Neural crest cell (in vitro differentiated cells): ENCODE measurements around the gene DTYMK. TPM values are rescaled to one million over a fixed set of nuclear protein-coding genes. Genes with fewer than 3 reads are reported as not detected.

Experiments used
- DNase-seq: peaks from one replicate; pipeline ENCODE4 v3.0.0; 2021; ENCODE audit warnings: low read depth, mixed read lengths, low spot score
- H3K27ac Mint-ChIP-seq: one replicate; pipeline ENCODE4 v1.8.0; 2021; ENCODE audit warnings: mild to moderate bottlenecking, mixed read lengths; ENCODE audit not compliant: unreplicated experiment
- H3K27me3 Mint-ChIP-seq: 2 replicates; pipeline ENCODE4 v1.8.0; 2021; ENCODE audit warnings: low read depth, mild to moderate bottlenecking, mixed read lengths
- H3K36me3 Mint-ChIP-seq: 2 replicates; pipeline ENCODE4 v1.8.0; 2021; ENCODE audit warnings: low read depth, mild to moderate bottlenecking, mixed read lengths
- H3K4me1 Mint-ChIP-seq: 2 replicates; pipeline ENCODE4 v1.8.0; 2021; ENCODE audit warnings: mixed read lengths
- H3K4me3 Mint-ChIP-seq: one replicate; pipeline ENCODE4 v1.8.0; 2021; ENCODE audit warnings: mild to moderate bottlenecking, mixed read lengths
- H3K9me3 Mint-ChIP-seq: 2 replicates; pipeline ENCODE4 v1.8.0; 2021; ENCODE audit warnings: mixed read lengths
- CTCF ChIP-seq: fragments of 200-600 bp; sonication (generic); conservative IDR thresholded peaks from 2 replicates; pipeline ENCODE4 v1.5.0; 2021; ENCODE audit warnings: antibody characterized with exemption, mild to moderate bottlenecking
- total RNA-seq: library from RNA; stranded (reverse); gene quantifications from 2 replicates; pipeline ENCODE4 v1.2.1, GENCODE V29; 2021

Gene DTYMK
- total RNA-seq, 1 donor from 2014 or later: 108 TPM

GRCh38 chr2:241655516-241656189 is 31.0 kb downstream of the DTYMK start:
- no peaks in the 10 kb centered on the region for H3K9me3 Mint-ChIP-seq
- no peak for DNase-seq
- H3K4me1 Mint-ChIP-seq: no peaks in the 10 kb centered on the region
- H3K27me3 Mint-ChIP-seq: no peaks in the 10 kb centered on the region
- no peak overlapping the region for H3K4me3 Mint-ChIP-seq
- H3K27ac Mint-ChIP-seq: no peak overlapping the region
- peaks cover 6% of the 10 kb centered on the region for H3K36me3 Mint-ChIP-seq
- no peak for TF ChIP-seq CTCF

DNA sequence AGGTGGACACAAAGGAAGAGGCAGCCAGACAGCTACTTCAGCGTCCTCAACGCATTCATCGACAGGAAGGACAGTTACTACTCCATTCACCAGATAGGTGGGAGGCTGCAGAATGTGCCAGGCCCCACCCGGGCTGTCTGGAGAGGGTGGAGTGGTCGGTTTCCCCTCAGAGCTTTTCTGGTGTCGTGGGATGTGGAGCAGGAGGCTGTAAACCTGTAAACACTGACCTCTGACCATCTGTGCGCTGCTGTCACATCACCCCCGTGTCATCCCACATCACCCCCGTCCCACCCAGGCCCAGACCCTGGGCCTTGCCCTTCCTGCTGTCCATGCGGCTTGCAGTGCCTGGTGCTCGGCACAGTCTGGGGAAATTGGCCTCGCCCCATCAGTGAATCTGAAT is 32.1 kb downstream of the DTYMK start:
- Mint-ChIP-seq H3K36me3 (peaks cover 6% of the 10 kb centered on the region), H3K27ac (peak overlapping the region; percentile 43), H3K27me3 (no peaks in the 10 kb centered on the region), H3K4me3 (no peak overlapping the region), H3K9me3 (no peaks in the 10 kb centered on the region), H3K4me1 (no peaks in the 10 kb centered on the region)
- no peak for TF ChIP-seq CTCF
- no peak for DNase-seq

DNA sequence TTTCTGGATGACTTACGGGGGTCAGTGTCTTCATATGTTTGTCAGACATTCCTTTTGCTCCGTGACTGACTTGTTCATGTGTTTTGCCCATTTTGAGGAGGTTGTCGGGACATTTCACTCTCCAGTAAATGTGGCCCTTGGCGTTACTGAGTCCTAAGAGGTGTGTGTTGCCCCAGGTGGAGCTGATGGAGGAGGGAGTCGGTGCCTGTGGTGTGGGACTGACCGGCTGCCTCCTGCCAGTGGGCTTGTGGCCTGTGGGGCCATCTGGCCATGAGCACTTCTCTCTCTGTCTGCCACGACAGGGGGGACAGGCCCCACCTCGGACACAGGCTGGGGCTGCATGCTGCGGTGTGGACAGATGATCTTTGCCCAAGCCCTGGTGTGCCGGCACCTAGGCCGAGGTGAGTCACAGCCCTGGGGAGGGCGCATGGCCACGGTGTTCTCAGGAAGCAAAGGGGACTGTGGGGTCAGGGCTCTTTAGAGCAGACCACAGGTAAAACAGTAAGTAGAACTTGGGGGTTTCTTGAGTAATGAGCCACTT is 33.3 kb downstream of the DTYMK start:
- DNase-seq: no peak
- Mint-ChIP-seq H3K9me3 (no peaks in the 10 kb centered on the region), H3K27me3 (no peaks in the 10 kb centered on the region), H3K4me1 (no peaks in the 10 kb centered on the region), H3K27ac (no peak overlapping the region), H3K4me3 (no peak overlapping the region), H3K36me3 (peaks cover 6% of the 10 kb centered on the region)
- TF ChIP-seq CTCF: no peak

DNA sequence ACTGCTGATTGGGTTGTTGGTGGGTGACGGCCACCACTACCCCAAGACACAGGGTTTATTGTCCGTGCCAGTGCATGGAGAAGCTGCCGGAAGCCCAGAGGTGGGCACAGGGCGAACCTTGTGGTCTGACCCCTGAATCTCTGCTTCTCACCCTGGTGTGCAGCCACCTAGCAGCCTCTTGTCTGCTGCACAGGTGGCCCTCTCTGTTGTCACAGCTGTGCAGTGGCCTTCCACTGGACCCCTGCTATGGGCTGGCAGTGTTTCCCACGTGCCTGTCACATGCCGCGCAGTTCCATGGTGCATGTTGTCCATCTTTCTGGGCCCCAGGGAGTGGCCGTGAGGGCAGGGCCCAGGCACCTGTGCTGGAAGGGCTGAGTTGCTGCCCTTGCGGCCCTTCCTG is 33.9 kb downstream of the DTYMK start:
- Mint-ChIP-seq H3K36me3 (peaks cover 6% of the 10 kb centered on the region), H3K4me3 (no peak overlapping the region), H3K4me1 (no peaks in the 10 kb centered on the region), H3K9me3 (no peaks in the 10 kb centered on the region), H3K27ac (no peak overlapping the region), H3K27me3 (no peaks in the 10 kb centered on the region)
- no peak for TF ChIP-seq CTCF
- DNase-seq: no peak

DNA sequence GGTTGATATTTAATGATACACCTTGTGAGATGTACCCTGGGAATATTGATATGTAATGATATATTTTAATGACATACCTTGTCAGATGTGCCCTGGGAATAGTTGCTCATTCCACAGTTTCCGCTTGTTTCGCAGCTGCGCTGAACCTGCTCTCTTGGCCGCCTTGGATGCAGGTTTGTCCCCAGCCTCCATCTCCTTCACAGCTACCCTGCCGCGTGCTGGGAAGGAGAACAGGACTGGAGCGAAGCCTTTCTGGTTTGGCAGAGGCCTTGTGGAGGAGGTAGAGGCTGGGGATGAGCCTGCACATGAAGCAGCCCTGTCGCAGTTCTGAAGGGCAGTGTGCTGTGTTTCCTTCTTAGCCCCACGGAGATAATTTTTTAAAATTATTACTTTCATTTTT is 34.5 kb downstream of the DTYMK start:
- no peaks in the 10 kb centered on the region for H3K27me3 Mint-ChIP-seq
- no peak overlapping the region for H3K27ac Mint-ChIP-seq
- no peak for DNase-seq
- TF ChIP-seq CTCF: no peak
- no peak overlapping the region for H3K4me3 Mint-ChIP-seq
- H3K36me3 Mint-ChIP-seq: peaks cover 6% of the 10 kb centered on the region
- no peaks in the 10 kb centered on the region for H3K9me3 Mint-ChIP-seq
- no peaks in the 10 kb centered on the region for H3K4me1 Mint-ChIP-seq
